Trophoblast cell (in vitro differentiated cells and primary cell): Measurements from ENCODE around the gene P3H3.
A peak's percentile ranks its signal among the peaks of the same experiment; 100 is the strongest.

ENCODE experiments used
- DNase-seq, 2 donors: peaks; one replicate each; pipeline ENCODE4 v3.0.0-alpha.2; 2016
- H2AFZ ChIP-seq: 2 replicates; pipeline ENCODE4 v1.6.1; 2013; ENCODE audit warnings: low read length, moderate library complexity, mild to moderate bottlenecking; ENCODE audit not compliant: insufficient read depth, poor library complexity
- H2AK5ac ChIP-seq: 2 replicates; pipeline ENCODE4 v1.6.1; 2013; ENCODE audit warnings: mild to moderate bottlenecking, low read length
- H2BK120ac ChIP-seq: 2 replicates; pipeline ENCODE4 v1.6.1; 2013; ENCODE audit warnings: low read length, mild to moderate bottlenecking, moderate library complexity; ENCODE audit not compliant: insufficient read depth, poor library complexity
- H2BK12ac ChIP-seq: 2 replicates; pipeline ENCODE4 v1.6.1; 2013; ENCODE audit warnings: mild to moderate bottlenecking, low read length, moderate library complexity
- H2BK5ac ChIP-seq: 2 replicates; pipeline ENCODE4 v1.6.1; 2013; ENCODE audit warnings: low read length, low read depth, moderate library complexity, mild to moderate bottlenecking; ENCODE audit not compliant: poor library complexity
- H3K14ac ChIP-seq: 2 replicates; pipeline ENCODE4 v1.6.1; 2013; ENCODE audit warnings: mild to moderate bottlenecking, low read length
- H3K18ac ChIP-seq: 2 replicates; pipeline ENCODE4 v1.6.1; 2013; ENCODE audit warnings: mild to moderate bottlenecking, low read length
- H3K23ac ChIP-seq: 2 replicates; pipeline ENCODE4 v1.6.1; 2013; ENCODE audit warnings: low read length
- H3K27ac ChIP-seq: 2 replicates; pipeline ENCODE4 v1.5.1; 2013; ENCODE audit warnings: low read depth, mild to moderate bottlenecking, inconsistent platforms, low read length, moderate library complexity
- H3K27me3 ChIP-seq: 2 replicates; pipeline ENCODE4 v1.6.1; 2013; ENCODE audit warnings: inconsistent platforms, mild to moderate bottlenecking, low read length, moderate library complexity; ENCODE audit not compliant: insufficient read depth
- H3K36me3 ChIP-seq, 2 experiments: 1 replicate in 1 of 2; 2 replicates in 1 of 2; pipeline ENCODE4 v1.6.1; 2013; ENCODE audit warnings: low read length in 2 of 2, mild to moderate bottlenecking in 2 of 2, moderate library complexity in 1 of 2; ENCODE audit not compliant: insufficient read depth in 2 of 2, control insufficient read depth in 1 of 2
- H3K4ac ChIP-seq: 2 replicates; pipeline ENCODE4 v1.6.1; 2013; ENCODE audit warnings: low read depth, mild to moderate bottlenecking, low read length, moderate library complexity
- H3K4me1 ChIP-seq, 2 experiments: 1 replicate in 1 of 2; 2 replicates in 1 of 2; pipeline ENCODE4 v1.6.1; 2013; ENCODE audit warnings: low read length in 2 of 2, mild to moderate bottlenecking in 2 of 2, moderate library complexity in 1 of 2; ENCODE audit not compliant: insufficient read depth in 2 of 2, control insufficient read depth in 1 of 2
- H3K4me2 ChIP-seq: 2 replicates; pipeline ENCODE4 v1.6.1; 2013; ENCODE audit warnings: inconsistent platforms, mild to moderate bottlenecking, low read length, moderate library complexity
- H3K4me3 ChIP-seq: 2 replicates; pipeline ENCODE4 v1.5.1; 2013; ENCODE audit warnings: mild to moderate bottlenecking, low read depth, low read length, inconsistent platforms
- H3K79me1 ChIP-seq: one replicate; pipeline ENCODE4 v1.6.1; 2013; ENCODE audit warnings: low read length
- H3K79me2 ChIP-seq: 2 replicates; pipeline ENCODE4 v1.6.1; 2013; ENCODE audit warnings: low read length, mild to moderate bottlenecking; ENCODE audit not compliant: control insufficient read depth, insufficient read depth, poor library complexity
- H3K9ac ChIP-seq: 2 replicates; pipeline ENCODE4 v1.6.1; 2013; ENCODE audit warnings: mild to moderate bottlenecking, low read length
- H3K9me3 ChIP-seq: 2 replicates; pipeline ENCODE4 v1.6.1; 2013; ENCODE audit warnings: low read depth, mild to moderate bottlenecking, control low read depth, inconsistent platforms, low read length; ENCODE audit not compliant: insufficient read depth
- H4K12ac ChIP-seq: 2 replicates; pipeline ENCODE4 v1.6.1; 2013; ENCODE audit warnings: low read depth, mild to moderate bottlenecking, low read length, moderate library complexity
- H4K8ac ChIP-seq: 2 replicates; pipeline ENCODE4 v1.6.1; 2013; ENCODE audit warnings: low read depth, mild to moderate bottlenecking, low read length, moderate library complexity
- H4K91ac ChIP-seq: one replicate; pipeline ENCODE4 v1.6.1; 2013; ENCODE audit warnings: low read depth, mild to moderate bottlenecking, low read length, moderate library complexity
- WGBS: extraction: QIAGEN DNeasy Blood & Tissue Kit; methylation state at CpG from one replicate; pipeline ENCODE4 v1.1.7; 2013; ENCODE audit warnings: missing lambda C conversion rate; ENCODE audit not compliant: insufficient read length, insufficient coverage; ENCODE audit errors: extremely low coverage; 5-methylcytosine and 5-hydroxymethylcytosine counted together

P3H3 gene

DNA sequence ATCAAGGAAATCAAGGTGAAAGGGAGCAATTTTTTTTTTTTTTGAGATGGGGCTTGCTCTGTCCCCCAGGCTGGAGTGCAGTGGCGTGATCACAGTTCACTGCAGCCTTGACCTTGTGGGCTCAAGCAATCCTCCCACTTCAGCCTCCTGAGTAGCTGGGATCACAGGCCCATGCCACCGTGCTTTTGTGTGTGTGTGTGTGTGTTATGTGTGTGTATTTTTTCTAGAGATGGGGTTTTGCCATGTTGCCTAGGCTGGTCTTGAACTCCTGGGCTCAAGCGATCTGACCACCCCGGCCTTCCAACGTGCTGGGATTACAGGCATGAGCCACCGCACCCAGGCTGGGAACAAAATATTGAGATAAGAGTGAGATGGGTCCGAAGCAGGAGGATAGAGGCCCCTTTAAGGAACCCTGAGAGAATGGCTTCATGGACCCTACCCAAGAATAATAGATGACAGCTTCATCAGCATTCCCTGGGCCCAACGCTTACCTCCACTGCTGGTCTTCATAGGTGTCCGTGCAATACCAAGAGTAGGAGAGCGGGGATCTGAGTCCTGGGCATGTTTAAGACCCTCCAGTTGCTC lies 21.9 kb downstream of the P3H3 start:
- Histone ChIP-seq H4K8ac (no peak overlapping the region), H3K9me3 (no peaks in the 10 kb centered on the region), H3K79me2 (peaks cover 4% of the 10 kb centered on the region), H2BK12ac (no peak overlapping the region), H4K91ac (no peak overlapping the region), H3K23ac (no peak overlapping the region), H3K4me1 (peaks cover 14 to 15% of the 10 kb centered on the region in 2 experiments), H2AK5ac (no peak overlapping the region), H3K27me3 (no peaks in the 10 kb centered on the region), H3K79me1 (peaks cover 5% of the 10 kb centered on the region), H2BK120ac (no peak overlapping the region), H3K18ac (no peak overlapping the region), H2BK5ac (no peak overlapping the region), H3K27ac (no peak overlapping the region), H3K4me2 (peak overlapping the region; percentile 74), H4K12ac (no peak overlapping the region), H3K9ac (peak overlapping the region; percentile 69), H3K36me3 (peaks cover 26 to 38% of the 10 kb centered on the region in 2 experiments), H2AFZ (no peak overlapping the region), H3K14ac (no peak overlapping the region), H3K4me3 (peak overlapping the region; percentile 75), H3K4ac (peak overlapping the region; percentile 13)
- no peak for DNase-seq
- no CpG with 5 or more reads among the region's 10 CpGs for WGBS

DNA sequence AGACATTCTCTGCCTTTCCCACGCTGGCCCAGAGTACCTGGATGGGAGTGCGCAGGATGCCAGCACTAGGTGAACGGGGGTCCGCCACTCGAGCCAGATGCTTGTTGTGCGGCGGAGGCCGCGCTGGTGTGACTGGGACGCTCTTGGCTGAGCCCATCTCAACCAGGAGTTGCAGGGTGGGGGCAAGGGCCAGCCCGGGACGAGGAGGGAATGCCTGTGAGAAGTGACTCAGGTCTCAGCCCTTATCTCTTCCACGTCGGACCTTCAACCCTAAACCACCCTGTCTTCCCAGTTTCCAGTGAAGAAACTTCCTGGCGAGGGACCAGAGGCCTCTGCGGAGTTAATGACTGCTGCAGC lies 22.6 kb downstream of the P3H3 start:
- Histone ChIP-seq H3K36me3 (peaks cover 23 to 38% of the 10 kb centered on the region in 2 experiments), H3K9me3 (no peaks in the 10 kb centered on the region), H3K14ac (no peak overlapping the region), H2AFZ (no peak overlapping the region), H3K9ac (peak overlapping the region; percentile 69), H3K4me1 (peaks cover 14 to 15% of the 10 kb centered on the region in 2 experiments), H3K23ac (no peak overlapping the region), H3K79me1 (peaks cover 5% of the 10 kb centered on the region), H4K12ac (no peak overlapping the region), H3K4me2 (peak overlapping the region; percentile 74), H3K27me3 (no peaks in the 10 kb centered on the region), H3K18ac (no peak overlapping the region), H2BK12ac (no peak overlapping the region), H2AK5ac (no peak overlapping the region), H3K4ac (peak overlapping the region; percentile 5), H4K8ac (no peak overlapping the region), H3K79me2 (peaks cover 4% of the 10 kb centered on the region), H4K91ac (peak overlapping the region; percentile 31), H3K27ac (no peak overlapping the region), H2BK120ac (no peak overlapping the region), H2BK5ac (no peak overlapping the region), H3K4me3 (peak overlapping the region; percentile 75)
- DNase-seq, result peak in 1 of 2 donors; percentile 21
- no CpG with 5 or more reads among the region's 16 CpGs for WGBS

GRCh38 chr12:6851153-6851920 lies 23.1 kb downstream of the P3H3 start, which contains the start of gene CDCA3:
CDCA3 (minus strand) TSS chr12:6851286; CDS start chr12:6850952, 334 bp downstream.
- Histone ChIP-seq H3K23ac (no peak within 1 kb of the TSS), H2BK5ac (peak within 1 kb of the TSS; percentile 27), H3K27me3 (no peaks in the 10 kb centered on the region), H3K27ac (peak within 1 kb of the TSS; percentile 55), H2BK120ac (peak within 1 kb of the TSS; percentile 7), H3K79me2 (peaks cover 4% of the 10 kb centered on the region), H3K79me1 (peaks cover 5% of the 10 kb centered on the region), H3K36me3 (peaks cover 25 to 39% of the 10 kb centered on the region in 2 experiments), H4K8ac (peak within 1 kb of the TSS; percentile 87), H2AK5ac (no peak within 1 kb of the TSS), H3K4me2 (peak within 1 kb of the TSS; percentile 74), H3K9me3 (no peaks in the 10 kb centered on the region), H3K9ac (peak within 1 kb of the TSS; percentile 86), H3K14ac (peak within 1 kb of the TSS; percentile 55), H3K4me1 (peaks cover 14 to 15% of the 10 kb centered on the region in 2 experiments), H3K4ac (peak within 1 kb of the TSS; percentile 13), H2AFZ (peak within 1 kb of the TSS; percentile 20), H3K4me3 (peak within 1 kb of the TSS; percentile 94), H2BK12ac (no peak within 1 kb of the TSS), H4K91ac (peak within 1 kb of the TSS; percentile 70), H3K18ac (no peak within 1 kb of the TSS), H4K12ac (no peak within 1 kb of the TSS)
- no CpG with 5 or more reads among the region's 37 CpGs for WGBS
- DNase-seq, result peak; percentile 99

DNA sequence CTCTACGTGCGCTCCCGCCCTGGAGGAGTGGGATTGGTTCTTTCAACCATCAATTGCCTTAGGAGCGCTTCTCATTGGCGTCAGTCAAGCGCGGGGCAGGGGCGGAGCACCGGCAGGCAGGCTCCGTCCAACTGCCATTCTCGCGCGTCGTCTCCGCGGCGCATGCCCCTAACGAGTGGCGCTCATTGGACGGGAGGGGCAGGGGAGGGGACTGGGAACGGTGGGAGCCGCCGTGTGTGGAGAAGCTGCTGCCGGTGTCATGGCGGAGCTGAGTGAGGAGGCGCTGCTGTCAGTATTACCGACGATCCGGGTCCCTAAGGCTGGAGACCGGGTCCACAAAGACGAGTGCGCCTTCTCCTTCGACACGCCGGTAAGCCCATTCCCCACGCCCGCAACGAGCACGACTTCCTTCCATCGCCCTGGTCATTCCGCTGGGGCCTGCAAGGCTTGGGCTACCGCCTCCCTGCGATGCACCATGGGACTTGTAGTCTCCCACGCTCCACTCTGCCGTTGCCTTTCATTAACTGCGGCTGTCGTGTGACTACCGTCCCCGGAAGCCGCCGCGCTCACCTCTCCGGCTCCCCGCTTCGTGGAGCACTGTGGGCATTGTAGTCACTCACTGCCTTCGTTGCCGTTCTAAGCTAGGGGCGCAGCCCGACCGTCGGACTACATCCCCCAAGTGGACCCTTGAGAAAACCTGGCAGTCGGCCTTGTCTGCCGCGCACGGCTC lies 23.9 kb downstream of the P3H3 start, which contains the start of gene USP5:
TSS of gene USP5 (plus strand) at position 230 of the 730 bp plus-strand sequence. CDS start at position 260, 30 bp downstream.
- Histone ChIP-seq H3K4me3 (peak within 1 kb of the TSS; percentile 94), H4K91ac (peak within 1 kb of the TSS; percentile 84), H3K4ac (peak within 1 kb of the TSS; percentile 65), H3K79me1 (peaks cover 5% of the 10 kb centered on the region), H3K9me3 (no peaks in the 10 kb centered on the region), H2AFZ (peak within 1 kb of the TSS; percentile 20), H2BK5ac (peak within 1 kb of the TSS; percentile 27), H3K23ac (no peak within 1 kb of the TSS), H3K36me3 (peaks cover 24 to 39% of the 10 kb centered on the region in 2 experiments), H3K27me3 (no peaks in the 10 kb centered on the region), H3K79me2 (peaks cover 4% of the 10 kb centered on the region), H3K4me1 (peaks cover 14 to 15% of the 10 kb centered on the region in 2 experiments), H2BK120ac (peak within 1 kb of the TSS; percentile 7), H4K8ac (peak within 1 kb of the TSS; percentile 87), H2BK12ac (peak within 1 kb of the TSS; percentile 16), H3K27ac (peak within 1 kb of the TSS; percentile 55), H4K12ac (peak within 1 kb of the TSS; percentile 67), H3K18ac (peak within 1 kb of the TSS; percentile 60), H3K14ac (peak within 1 kb of the TSS; percentile 55), H3K9ac (peak within 1 kb of the TSS; percentile 86), H3K4me2 (peak within 1 kb of the TSS; percentile 74), H2AK5ac (peak within 1 kb of the TSS; percentile 76)
- WGBS, result no CpG with 5 or more reads among the region's 65 CpGs
- DNase-seq, result peak; percentile 99 to 100
